Thyroid gland (tissue), 4 donors: ENCODE data around the gene CCR9. TPM values are rescaled to one million over a fixed set of nuclear protein-coding genes. Genes with fewer than 3 reads are reported as not detected.
A peak's percentile ranks its signal among the peaks of the same experiment; 100 is the strongest.

Experiments
- DNase-seq, 2 donors: peaks; one replicate each; pipeline ENCODE4 v3.0.0-alpha.2; 2019
- H3K27ac ChIP-seq, 3 donors: fragments of 200-600 bp; sonication (generic); 1 replicate in 2 of 3; 2 replicates in 1 of 3; pipeline ENCODE4 v1.5.1; 2016 to 2019; ENCODE audit warnings: mild to moderate bottlenecking in 1 of 3, moderate library complexity in 1 of 3
- H3K27me3 ChIP-seq: fragments of 200-600 bp; sonication (generic); one replicate; pipeline ENCODE4 v1.5.1; 2019
- H3K36me3 ChIP-seq, 2 donors: fragments of 200-600 bp; sonication (generic); one replicate each; pipeline ENCODE4 v1.5.1; 2016 to 2019
- H3K4me1 ChIP-seq, 2 donors: fragments of 200-600 bp; sonication (generic); one replicate each; pipeline ENCODE4 v1.5.1; 2017 to 2019
- H3K4me3 ChIP-seq, 3 donors: fragments of 200-600 bp; sonication (generic); replicated peaks in 1 of 3; 1 replicate in 2 of 3; 2 replicates in 1 of 3; pipeline ENCODE4 v1.5.1; 2016; ENCODE audit warnings: mild to moderate bottlenecking in 1 of 3
- H3K9me3 ChIP-seq: fragments of 200-600 bp; sonication (generic); one replicate; pipeline ENCODE4 v1.5.1; 2017
- CTCF ChIP-seq, 6 experiments: fragments of 200-600 bp in 3 of 6; fragments of 450-650 bp in 3 of 6; sonication (generic) in 3 of 6; IDR thresholded peaks; one replicate each; pipeline ENCODE4 v1.5.1; 2016 to 2019; ENCODE audit warnings: antibody characterized with exemption in 6 of 6, mild to moderate bottlenecking in 2 of 6, inconsistent platforms in 1 of 6, moderate library complexity in 1 of 6
- POLR2A ChIP-seq, 2 donors: fragments of 450-650 bp; IDR thresholded peaks; one replicate each; pipeline ENCODE4 v1.6.1; 2017; ENCODE audit warnings: antibody characterized with exemption in 2 of 2, mild to moderate bottlenecking in 2 of 2, moderate library complexity in 1 of 2
- WGBS, 2 donors: methylation state at CpG; one replicate each; pipeline ENCODE4 v1.1.5; 2017; 5-methylcytosine and 5-hydroxymethylcytosine counted together
- intact Hi-C: fragments of 100-400 bp; cut with DNase I; formaldehyde crosslinking; loops from one replicate; pipeline ENCODE4 v1.15.1; 2023
- total RNA-seq, 4 donors: library from RNA; depleted of rRNA; stranded (reverse); fragments of >200 nt; gene quantifications; one replicate each; pipeline ENCODE4 v1.2.3, GENCODE V29; 2016

The CCR9 gene
- total RNA-seq, 4 donors from 2014 or later: not detected

- intact Hi-C loops: no loop called here
- Histone ChIP-seq H3K4me3 (no peak overlapping the region), H3K36me3 (no peaks in the 10 kb centered on the region), H3K27ac (no peak overlapping the region), H3K4me1 (peaks cover 0 to 9% of the 10 kb centered on the region in 2 donors), H3K27me3 (no peaks in the 10 kb centered on the region), H3K9me3 (no peaks in the 10 kb centered on the region)
- DNase-seq: no peak
- WGBS, 2 donors: 83 to 95% methylated on average over 6 of the region's 6 CpGs
- TF ChIP-seq POLR2A (IDR thresholded peaks at IDR 0.05): no peak
- no peak for TF ChIP-seq CTCF (IDR thresholded peaks at IDR 0.05)
Measured at GRCh38 chr3:45912435-45912834, 26.1 kb downstream of the CCR9 start.

- DNase-seq: no peak
- intact Hi-C loops: no loop called here
- Histone ChIP-seq H3K36me3 (peaks cover 9 to 11% of the 10 kb centered on the region in 2 donors), H3K4me1 (peaks cover 0 to 9% of the 10 kb centered on the region in 2 donors), H3K9me3 (no peaks in the 10 kb centered on the region), H3K27ac (no peak overlapping the region), H3K4me3 (no peak overlapping the region), H3K27me3 (no peaks in the 10 kb centered on the region)
- 93 to 94% methylated on average over 7 of the region's 7 CpGs for WGBS, 2 donors
- no peak for TF ChIP-seq CTCF (IDR thresholded peaks at IDR 0.05)
- TF ChIP-seq POLR2A (IDR thresholded peaks at IDR 0.05): no peak
Measured at GRCh38 chr3:45914362-45915058, 28.2 kb downstream of the CCR9 start.

- intact Hi-C loops: no loop called here
- no peak overlapping the region for H3K27ac ChIP-seq
- TF ChIP-seq CTCF (IDR thresholded peaks at IDR 0.05) (no peak), POLR2A (IDR thresholded peaks at IDR 0.05) (no peak)
- H3K4me1 ChIP-seq: peaks cover 0 to 9% of the 10 kb centered on the region in 2 donors
- peaks cover 9 to 14% of the 10 kb centered on the region in 2 donors for H3K36me3 ChIP-seq
- no peaks in the 10 kb centered on the region for H3K27me3 ChIP-seq
- WGBS, 2 donors: 85 to 88% methylated on average over 9 of the region's 9 CpGs
- no peak for DNase-seq
- no peaks in the 10 kb centered on the region for H3K9me3 ChIP-seq
- H3K4me3 ChIP-seq: no peak overlapping the region
Measured at GRCh38 chr3:45915059-45915439, 28.7 kb downstream of the CCR9 start.

GRCh38 chr3:45915518-45916231 lies 29.3 kb downstream of the CCR9 start:
- Histone ChIP-seq H3K9me3 (no peaks in the 10 kb centered on the region), H3K36me3 (peaks cover 13 to 20% of the 10 kb centered on the region in 2 donors), H3K4me3 (no peak overlapping the region), H3K4me1 (peaks cover 0 to 9% of the 10 kb centered on the region in 2 donors), H3K27ac (no peak overlapping the region), H3K27me3 (no peaks in the 10 kb centered on the region)
- intact Hi-C loops: no loop called here
- 53 to 57% methylated on average over 13 of the region's 13 CpGs for WGBS, 2 donors
- DNase-seq: peak; percentile 52 to 60
- TF ChIP-seq CTCF (IDR thresholded peaks at IDR 0.05) (no peak), POLR2A (IDR thresholded peaks at IDR 0.05) (no peak)
